ENCODE results near the gene XYLT1. TPM values are rescaled to one million over a fixed set of nuclear protein-coding genes. Genes with fewer than 3 reads are reported as not detected.

XYLT1 gene
- total and polyA plus RNA-seq, 2 of the 4 experiments (the other 2 are of a cell fraction), result 9.0 to 12.7 TPM

DNA sequence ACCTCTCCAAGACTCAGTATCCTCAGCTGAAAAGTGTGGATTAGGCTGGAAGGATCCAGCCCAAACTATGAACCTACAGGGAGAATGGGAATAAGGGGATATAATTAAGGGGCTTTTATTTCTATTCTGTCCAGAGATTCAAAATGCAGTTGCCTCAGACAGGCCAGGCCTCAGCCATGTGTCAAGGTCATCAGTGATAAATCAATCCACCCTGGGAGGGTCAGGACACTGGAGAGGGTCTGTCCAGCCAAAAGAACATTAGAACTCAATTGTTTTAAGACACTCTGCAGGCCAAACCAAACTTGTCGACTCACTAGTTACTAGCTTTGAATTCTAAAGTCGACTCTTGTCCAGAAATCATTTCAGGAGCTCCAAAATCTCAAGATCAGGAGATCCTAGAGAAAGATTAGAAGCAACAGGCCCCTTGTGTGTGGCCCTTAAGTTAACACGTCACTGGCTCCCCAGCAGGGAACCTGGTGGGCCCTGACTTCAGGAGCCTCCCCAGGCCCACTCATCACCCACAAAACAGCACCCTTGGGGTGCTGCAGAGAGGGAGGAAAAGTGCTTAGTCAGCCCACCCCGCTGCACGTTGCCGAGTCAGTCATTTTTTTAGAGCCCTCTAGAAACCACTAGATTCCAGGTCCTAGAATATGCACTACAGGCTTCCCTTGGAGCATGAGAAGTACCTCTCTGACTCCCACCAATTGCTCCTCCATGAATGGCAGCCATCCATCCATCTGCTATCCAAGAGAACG, 156.8 kb downstream of the XYLT1 start:
- WGBS, 2 experiments (ENCODE audit: extremely low coverage in 2 of 2, insufficient read length in 1 of 2), result no CpG with 5 or more reads among the region's 7 CpGs
- peaks cover 17 to 20% of the 10 kb centered on the region in 2 experiments for H3K79me1 ChIP-seq (ENCODE audit: low read depth in 1 of 2, low read length in 2 of 2)
- H3K9me1 ChIP-seq (ENCODE audit: insufficient read depth, low read length), result no peaks in the 10 kb centered on the region
- H3K4ac ChIP-seq (ENCODE audit: low read depth, low read length), result no peak overlapping the region
- ATAC-seq (ENCODE audit: low read depth) (no peak; the same call in 1 of the 2 replicates), DNase-seq (no peak)
- H2BK15ac ChIP-seq (ENCODE audit: low read depth, low read length), result no peak overlapping the region
- no peaks in the 10 kb centered on the region for H3K9me3 ChIP-seq (ENCODE audit: control insufficient read depth, insufficient read depth, low read length)
- POLR2A ChIA-PET (ENCODE audit: unreplicated experiment), result no interaction called here
- H3K4me3 ChIP-seq (ENCODE audit: insufficient read depth, low read depth, low read length), result no peak overlapping the region
- H3K36me3 ChIP-seq (ENCODE audit: control insufficient read depth, insufficient read depth, low read length), result no peaks in the 10 kb centered on the region
- no peak overlapping the region for H2BK5ac ChIP-seq (ENCODE audit: low read depth, low read length, poor library complexity, severe bottlenecking)
- intact Hi-C loops (cut with micrococcal nuclease), result no loop called here
- peaks cover 4% of the 10 kb centered on the region; the same call in 1 of the 2 replicates for H3K4me1 ChIP-seq (ENCODE audit: control insufficient read depth, insufficient read depth, low read length)
- H3K14ac ChIP-seq (replicated peaks; ENCODE audit: low read depth, low read length), result no peak overlapping the region
- no peak overlapping the region for H3K23ac ChIP-seq (ENCODE audit: low read depth, low read length)
- peaks cover 3% of the 10 kb centered on the region; the same call in 1 of the 2 replicates for H4K20me1 ChIP-seq (ENCODE audit: insufficient read depth, low read length)
- H4K8ac ChIP-seq (ENCODE audit: low read depth in 2 of 2, low read length in 2 of 2), result no peak overlapping the region
- TF ChIP-seq CEBPB (IDR thresholded peaks at IDR 0.05; ENCODE audit: low read depth, low read length), result no peak
- peak; percentile 46 for TF ChIP-seq MAFK (IDR thresholded peaks at IDR 0.05; ENCODE audit: low read depth, low read length)
- CTCF ChIA-PET, result no interaction called here
- in situ Hi-C loops (cut with MboI; ENCODE audit: low sequenced_read_pairs), result no loop called here
- dilution Hi-C loops (cut with HindIII; ENCODE audit: low sequenced_read_pairs, unreplicated experiment), result no loop called here
- H3K56ac ChIP-seq (ENCODE audit: extremely low read depth, insufficient read depth, low read length), result no peak overlapping the region
- no peak overlapping the region for H2AFZ ChIP-seq (replicated peaks; ENCODE audit: low read length, poor library complexity)
- H2BK120ac ChIP-seq (ENCODE audit: low read depth, low read length), result no peak overlapping the region
- H4K5ac ChIP-seq (ENCODE audit: low read depth, low read length), result no peak overlapping the region
- no peak overlapping the region for H3K18ac ChIP-seq (ENCODE audit: low read depth, low read length)
- no peak overlapping the region for H2AK5ac ChIP-seq (ENCODE audit: low read depth, low read length)
- no peaks in the 10 kb centered on the region for H3K27me3 ChIP-seq (ENCODE audit: control insufficient read depth, insufficient read depth, low read length)
- H3K4me2 ChIP-seq (ENCODE audit: low read depth, low read length), result no peak overlapping the region
- H4K91ac ChIP-seq (ENCODE audit: insufficient read depth, low read depth, low read length), result no peak overlapping the region
- H3K27ac ChIP-seq (ENCODE audit: insufficient read depth, low read length), result no peak overlapping the region
- no TSS peak for BruUV-seq (replicated peaks)
- H3K9ac ChIP-seq (ENCODE audit: low read depth, low read length), result no peak overlapping the region
- no peak overlapping the region for H2BK20ac ChIP-seq (ENCODE audit: low read depth, low read length)
- no peak overlapping the region for H2AK9ac ChIP-seq (replicated peaks; ENCODE audit: low read depth, low read length, poor library complexity)
